KMS-11 (cell line): ENCODE results near the gene CYP17A1.

Experiments
- H2AFZ ChIP-seq: fragments of 200-600 bp; sonication (generic); 2 replicates; pipeline ENCODE4 v1.6.1; 2016; ENCODE audit warnings: antibody characterized with exemption, mixed run types, low read depth
- H3K27ac ChIP-seq: fragments of 200-600 bp; sonication (generic); 2 replicates; pipeline ENCODE4 v1.6.1; 2016; ENCODE audit warnings: mild to moderate bottlenecking, mixed run types
- H3K27me3 ChIP-seq: fragments of 200-600 bp; sonication (generic); 2 replicates; pipeline ENCODE4 v1.6.1; 2017; ENCODE audit warnings: mild to moderate bottlenecking, low read depth, mixed run types, moderate library complexity; ENCODE audit not compliant: insufficient read depth
- H3K36me3 ChIP-seq: fragments of 200-600 bp; sonication (generic); 2 replicates; pipeline ENCODE4 v1.6.1; 2017; ENCODE audit warnings: mild to moderate bottlenecking, mixed run types; ENCODE audit not compliant: insufficient read depth
- H3K4me1 ChIP-seq: fragments of 200-600 bp; sonication (generic); 2 replicates; pipeline ENCODE4 v1.6.1; 2016; ENCODE audit warnings: mild to moderate bottlenecking, low read depth, mixed run types; ENCODE audit not compliant: poor library complexity, severe bottlenecking
- H3K4me2 ChIP-seq: fragments of 200-600 bp; sonication (generic); 2 replicates; pipeline ENCODE4 v1.7.0; 2016; ENCODE audit warnings: mild to moderate bottlenecking, mixed run types
- H3K4me3 ChIP-seq: fragments of 200-600 bp; sonication (generic); IDR thresholded peaks from 2 replicates; pipeline ENCODE4 v1.6.1; 2017; ENCODE audit warnings: low read depth, low read length, mixed read lengths; ENCODE audit not compliant: insufficient read depth
- H3K79me2 ChIP-seq: fragments of 200-600 bp; sonication (generic); 2 replicates; pipeline ENCODE4 v1.6.1; 2016; ENCODE audit warnings: low read depth, mixed run types; ENCODE audit not compliant: insufficient read depth
- H3K9ac ChIP-seq: fragments of 200-600 bp; sonication (generic); 2 replicates; pipeline ENCODE4 v1.6.1; 2016; ENCODE audit warnings: mild to moderate bottlenecking, mixed run types
- H4K20me1 ChIP-seq: fragments of 200-600 bp; sonication (generic); 2 replicates; pipeline ENCODE4 v1.6.1; 2016; ENCODE audit warnings: mild to moderate bottlenecking, mixed run types; ENCODE audit not compliant: insufficient read depth
- CTCF ChIP-seq: fragments of 200-600 bp; sonication (generic); conservative IDR thresholded peaks from 2 replicates; pipeline ENCODE4 v1.6.1; 2017; ENCODE audit warnings: low read depth, mild to moderate bottlenecking, antibody characterized with exemption, low read length, moderate library complexity, mixed read lengths

Gene CYP17A1

GRCh38 chr10:102837230-102837721 lies at the start of gene CYP17A1:
Gene CYP17A1, minus strand, starts transcription at chr10:102837413. Its CDS starts 52 bp downstream, at chr10:102837361.
- no peak for TF ChIP-seq CTCF
- H3K4me3 ChIP-seq = no peak within 1 kb of the TSS
- H3K36me3 ChIP-seq = no peaks in the 10 kb centered on the region
- H2AFZ ChIP-seq = no peak within 1 kb of the TSS
- H4K20me1 ChIP-seq = no peaks in the 10 kb centered on the region
- H3K79me2 ChIP-seq = no peaks in the 10 kb centered on the region
- H3K4me2 ChIP-seq = no peak within 1 kb of the TSS
- no peaks in the 10 kb centered on the region for H3K4me1 ChIP-seq
- no peak within 1 kb of the TSS for H3K9ac ChIP-seq
- H3K27ac ChIP-seq = no peak within 1 kb of the TSS
- no peaks in the 10 kb centered on the region for H3K27me3 ChIP-seq

GRCh38 chr10:102880256-102880655 lies 43.0 kb upstream of the CYP17A1 start:
- Histone ChIP-seq H3K4me3 (no peak overlapping the region), H2AFZ (no peak overlapping the region), H4K20me1 (no peaks in the 10 kb centered on the region), H3K36me3 (no peaks in the 10 kb centered on the region), H3K79me2 (no peaks in the 10 kb centered on the region), H3K4me2 (no peak overlapping the region), H3K4me1 (no peaks in the 10 kb centered on the region), H3K9ac (no peak overlapping the region), H3K27ac (no peak overlapping the region), H3K27me3 (no peaks in the 10 kb centered on the region)
- no peak for TF ChIP-seq CTCF

GRCh38 chr10:102878629-102879028 lies 41.4 kb upstream of the CYP17A1 start:
- no peaks in the 10 kb centered on the region for H3K27me3 ChIP-seq
- no peak overlapping the region for H2AFZ ChIP-seq
- H3K27ac ChIP-seq = no peak overlapping the region
- no peaks in the 10 kb centered on the region for H3K79me2 ChIP-seq
- H3K4me3 ChIP-seq = no peak overlapping the region
- TF ChIP-seq CTCF = no peak
- H3K4me1 ChIP-seq = no peaks in the 10 kb centered on the region
- H3K36me3 ChIP-seq = no peaks in the 10 kb centered on the region
- H4K20me1 ChIP-seq = no peaks in the 10 kb centered on the region
- H3K9ac ChIP-seq = no peak overlapping the region
- no peak overlapping the region for H3K4me2 ChIP-seq

- Histone ChIP-seq H3K27ac (no peak overlapping the region), H3K4me1 (no peaks in the 10 kb centered on the region), H3K36me3 (no peaks in the 10 kb centered on the region), H4K20me1 (no peaks in the 10 kb centered on the region), H3K79me2 (no peaks in the 10 kb centered on the region), H3K4me2 (no peak overlapping the region), H3K9ac (no peak overlapping the region), H3K27me3 (no peaks in the 10 kb centered on the region), H3K4me3 (no peak overlapping the region), H2AFZ (no peak overlapping the region)
- no peak for TF ChIP-seq CTCF
Measured at GRCh38 chr10:102876747-102877153, 39.5 kb upstream of the CYP17A1 start.

GRCh38 chr10:102872163-102872562 lies 35.0 kb upstream of the CYP17A1 start:
- H3K27ac ChIP-seq = no peak overlapping the region
- H3K36me3 ChIP-seq = no peaks in the 10 kb centered on the region
- no peak for TF ChIP-seq CTCF
- no peak overlapping the region for H3K4me2 ChIP-seq
- H3K4me3 ChIP-seq = no peak overlapping the region
- H3K27me3 ChIP-seq = no peaks in the 10 kb centered on the region
- no peaks in the 10 kb centered on the region for H3K4me1 ChIP-seq
- no peak overlapping the region for H3K9ac ChIP-seq
- no peaks in the 10 kb centered on the region for H4K20me1 ChIP-seq
- H3K79me2 ChIP-seq = no peaks in the 10 kb centered on the region
- H2AFZ ChIP-seq = no peak overlapping the region
